Gastroesophageal sphincter (tissue), 3 donors: ENCODE data around the gene PFKL.

Experiments used
- EP300 ChIP-seq: sonication (generic); formaldehyde crosslinking; IDR thresholded peaks from one replicate; pipeline ENCODE4 v1.6.1; 2017; ENCODE audit warnings: antibody characterized with exemption, mild to moderate bottlenecking
- POLR2A ChIP-seq, 2 donors: fragments of 450-650 bp; IDR thresholded peaks; one replicate each; pipeline ENCODE4 v1.6.1; 2017; ENCODE audit warnings: antibody characterized with exemption in 2 of 2, mild to moderate bottlenecking in 2 of 2, moderate library complexity in 1 of 2
- POLR2AphosphoS5 ChIP-seq: sonication (generic); formaldehyde crosslinking; IDR thresholded peaks from one replicate; pipeline ENCODE4 v1.6.1; 2017; ENCODE audit warnings: antibody characterized with exemption
- TF ChIP-seq, protein P1 (sequence below), 4 experiments: fragments of 200-600 bp in 2 of 4; fragments of 450-650 bp in 2 of 4; sonication (generic) in 1 of 4; IDR thresholded peaks; one replicate each; pipeline ENCODE4 v1.5.1; 2017 to 2019; ENCODE audit warnings: antibody characterized with exemption in 4 of 4, mild to moderate bottlenecking in 2 of 4, moderate library complexity in 2 of 4

DNA sequence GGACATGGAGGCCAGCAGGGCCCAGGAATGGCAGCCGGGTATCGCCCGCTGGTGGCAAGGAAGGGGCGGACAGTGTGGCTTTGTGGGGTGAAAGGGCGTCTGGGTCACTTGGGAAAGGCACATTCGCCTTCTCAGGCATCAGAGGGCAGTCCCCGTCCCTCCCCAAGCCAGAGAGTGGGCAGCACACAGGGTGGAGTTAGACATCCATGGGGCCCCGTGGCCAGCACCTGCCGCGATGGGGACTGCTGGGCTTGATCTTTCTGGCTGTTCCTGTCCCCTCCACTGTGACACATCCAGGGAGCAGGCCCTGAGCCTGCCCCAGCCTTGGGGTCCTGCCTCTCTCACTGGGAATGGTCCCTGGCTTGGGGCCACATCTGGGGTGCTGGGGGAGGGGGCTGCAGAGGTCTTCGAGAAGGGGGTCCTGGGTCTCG lies 49.6 kb downstream of the PFKL start:
- TF ChIP-seq EP300: no peak
- TF ChIP-seq POLR2A (IDR thresholded peaks at IDR 0.05): no peak
- TF ChIP-seq, protein P1, sequence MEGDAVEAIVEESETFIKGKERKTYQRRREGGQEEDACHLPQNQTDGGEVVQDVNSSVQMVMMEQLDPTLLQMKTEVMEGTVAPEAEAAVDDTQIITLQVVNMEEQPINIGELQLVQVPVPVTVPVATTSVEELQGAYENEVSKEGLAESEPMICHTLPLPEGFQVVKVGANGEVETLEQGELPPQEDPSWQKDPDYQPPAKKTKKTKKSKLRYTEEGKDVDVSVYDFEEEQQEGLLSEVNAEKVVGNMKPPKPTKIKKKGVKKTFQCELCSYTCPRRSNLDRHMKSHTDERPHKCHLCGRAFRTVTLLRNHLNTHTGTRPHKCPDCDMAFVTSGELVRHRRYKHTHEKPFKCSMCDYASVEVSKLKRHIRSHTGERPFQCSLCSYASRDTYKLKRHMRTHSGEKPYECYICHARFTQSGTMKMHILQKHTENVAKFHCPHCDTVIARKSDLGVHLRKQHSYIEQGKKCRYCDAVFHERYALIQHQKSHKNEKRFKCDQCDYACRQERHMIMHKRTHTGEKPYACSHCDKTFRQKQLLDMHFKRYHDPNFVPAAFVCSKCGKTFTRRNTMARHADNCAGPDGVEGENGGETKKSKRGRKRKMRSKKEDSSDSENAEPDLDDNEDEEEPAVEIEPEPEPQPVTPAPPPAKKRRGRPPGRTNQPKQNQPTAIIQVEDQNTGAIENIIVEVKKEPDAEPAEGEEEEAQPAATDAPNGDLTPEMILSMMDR (IDR thresholded peaks at IDR 0.05): no peak
- TF ChIP-seq POLR2AphosphoS5: no peak
